ENCODE measurements around the gene KAZN.

GRCh38 chr1:14948112-14948652 lies 349.7 kb downstream of the KAZN start:
- no peak for TF ChIP-seq CTCF (IDR thresholded peaks at IDR 0.05)
- TF ChIP-seq POLR2A (IDR thresholded peaks at IDR 0.05) = no peak
- no peak for TF ChIP-seq EP300 (IDR thresholded peaks at IDR 0.05)
